KMS-11 (cell line): ENCODE data around the gene DNAH17.

ENCODE experiments used
- H2AFZ ChIP-seq: fragments of 200-600 bp; sonication (generic); 2 replicates; pipeline ENCODE4 v1.6.1; 2016; ENCODE audit warnings: antibody characterized with exemption, mixed run types, low read depth
- H3K27ac ChIP-seq: fragments of 200-600 bp; sonication (generic); 2 replicates; pipeline ENCODE4 v1.6.1; 2016; ENCODE audit warnings: mild to moderate bottlenecking, mixed run types
- H3K27me3 ChIP-seq: fragments of 200-600 bp; sonication (generic); 2 replicates; pipeline ENCODE4 v1.6.1; 2017; ENCODE audit warnings: mild to moderate bottlenecking, low read depth, mixed run types, moderate library complexity; ENCODE audit not compliant: insufficient read depth
- H3K36me3 ChIP-seq: fragments of 200-600 bp; sonication (generic); 2 replicates; pipeline ENCODE4 v1.6.1; 2017; ENCODE audit warnings: mild to moderate bottlenecking, mixed run types; ENCODE audit not compliant: insufficient read depth
- H3K4me1 ChIP-seq: fragments of 200-600 bp; sonication (generic); 2 replicates; pipeline ENCODE4 v1.6.1; 2016; ENCODE audit warnings: mild to moderate bottlenecking, low read depth, mixed run types; ENCODE audit not compliant: poor library complexity, severe bottlenecking
- H3K4me2 ChIP-seq: fragments of 200-600 bp; sonication (generic); 2 replicates; pipeline ENCODE4 v1.7.0; 2016; ENCODE audit warnings: mild to moderate bottlenecking, mixed run types
- H3K4me3 ChIP-seq: fragments of 200-600 bp; sonication (generic); IDR thresholded peaks from 2 replicates; pipeline ENCODE4 v1.6.1; 2017; ENCODE audit warnings: low read depth, low read length, mixed read lengths; ENCODE audit not compliant: insufficient read depth
- H3K79me2 ChIP-seq: fragments of 200-600 bp; sonication (generic); 2 replicates; pipeline ENCODE4 v1.6.1; 2016; ENCODE audit warnings: low read depth, mixed run types; ENCODE audit not compliant: insufficient read depth
- H3K9ac ChIP-seq: fragments of 200-600 bp; sonication (generic); 2 replicates; pipeline ENCODE4 v1.6.1; 2016; ENCODE audit warnings: mild to moderate bottlenecking, mixed run types
- H4K20me1 ChIP-seq: fragments of 200-600 bp; sonication (generic); 2 replicates; pipeline ENCODE4 v1.6.1; 2016; ENCODE audit warnings: mild to moderate bottlenecking, mixed run types; ENCODE audit not compliant: insufficient read depth
- TF ChIP-seq, protein P1 (sequence below): fragments of 200-600 bp; sonication (generic); conservative IDR thresholded peaks from 2 replicates; pipeline ENCODE4 v1.6.1; 2017; ENCODE audit warnings: low read depth, mild to moderate bottlenecking, antibody characterized with exemption, low read length, moderate library complexity, mixed read lengths

Gene DNAH17

DNA sequence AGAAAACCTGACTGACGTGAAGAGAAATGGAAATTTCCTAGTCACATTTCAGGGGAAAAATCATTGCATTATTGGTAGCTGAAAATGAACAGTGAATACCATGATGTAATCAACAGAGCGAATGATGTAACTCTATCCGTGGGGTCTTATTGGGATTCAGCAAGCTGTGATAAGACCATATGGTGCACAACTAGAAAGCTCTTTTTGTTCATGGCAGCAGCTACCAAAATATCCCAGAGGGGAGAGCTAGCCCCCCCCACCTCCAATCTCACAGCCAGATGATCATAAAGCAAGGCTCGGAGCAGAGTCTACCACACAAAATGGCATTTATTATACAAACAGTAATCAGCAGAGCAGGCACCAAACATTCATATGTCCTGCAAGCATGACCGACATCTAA, 22.2 kb upstream of the DNAH17 start:
- H4K20me1 ChIP-seq = no peaks in the 10 kb centered on the region
- H3K36me3 ChIP-seq = no peaks in the 10 kb centered on the region
- no peak overlapping the region for H3K27ac ChIP-seq
- peaks cover 81% of the 10 kb centered on the region for H3K27me3 ChIP-seq
- H3K79me2 ChIP-seq = no peaks in the 10 kb centered on the region
- H3K4me2 ChIP-seq = no peak overlapping the region
- no peaks in the 10 kb centered on the region for H3K4me1 ChIP-seq
- TF ChIP-seq, protein P1, sequence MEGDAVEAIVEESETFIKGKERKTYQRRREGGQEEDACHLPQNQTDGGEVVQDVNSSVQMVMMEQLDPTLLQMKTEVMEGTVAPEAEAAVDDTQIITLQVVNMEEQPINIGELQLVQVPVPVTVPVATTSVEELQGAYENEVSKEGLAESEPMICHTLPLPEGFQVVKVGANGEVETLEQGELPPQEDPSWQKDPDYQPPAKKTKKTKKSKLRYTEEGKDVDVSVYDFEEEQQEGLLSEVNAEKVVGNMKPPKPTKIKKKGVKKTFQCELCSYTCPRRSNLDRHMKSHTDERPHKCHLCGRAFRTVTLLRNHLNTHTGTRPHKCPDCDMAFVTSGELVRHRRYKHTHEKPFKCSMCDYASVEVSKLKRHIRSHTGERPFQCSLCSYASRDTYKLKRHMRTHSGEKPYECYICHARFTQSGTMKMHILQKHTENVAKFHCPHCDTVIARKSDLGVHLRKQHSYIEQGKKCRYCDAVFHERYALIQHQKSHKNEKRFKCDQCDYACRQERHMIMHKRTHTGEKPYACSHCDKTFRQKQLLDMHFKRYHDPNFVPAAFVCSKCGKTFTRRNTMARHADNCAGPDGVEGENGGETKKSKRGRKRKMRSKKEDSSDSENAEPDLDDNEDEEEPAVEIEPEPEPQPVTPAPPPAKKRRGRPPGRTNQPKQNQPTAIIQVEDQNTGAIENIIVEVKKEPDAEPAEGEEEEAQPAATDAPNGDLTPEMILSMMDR = no peak
- H2AFZ ChIP-seq = no peak overlapping the region
- no peak overlapping the region for H3K9ac ChIP-seq
- H3K4me3 ChIP-seq = no peak overlapping the region

DNA sequence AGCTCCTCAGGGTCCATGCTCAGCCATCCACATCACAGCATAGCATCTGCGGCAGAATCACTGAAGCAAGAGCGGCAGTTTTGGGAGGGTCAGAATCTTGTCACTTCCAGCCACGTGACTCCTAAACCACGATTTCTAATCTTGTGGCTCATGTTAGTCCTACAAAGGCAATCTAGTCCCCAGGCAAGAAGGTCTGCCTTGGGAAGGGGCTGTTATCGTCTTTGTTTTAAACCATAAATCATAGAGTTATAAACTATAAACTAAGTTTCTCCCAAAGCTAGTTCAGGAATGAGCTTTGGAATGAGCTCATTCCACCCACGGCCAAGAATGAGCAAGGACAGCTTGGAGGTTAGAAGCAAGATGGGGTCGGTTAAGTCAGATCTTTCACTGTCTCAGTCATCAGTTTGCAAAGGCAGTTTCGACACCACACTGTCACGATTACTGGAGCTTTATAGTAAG, 20.8 kb upstream of the DNAH17 start:
- no peaks in the 10 kb centered on the region for H4K20me1 ChIP-seq
- H3K36me3 ChIP-seq = no peaks in the 10 kb centered on the region
- no peaks in the 10 kb centered on the region for H3K79me2 ChIP-seq
- no peak overlapping the region for H3K4me2 ChIP-seq
- no peaks in the 10 kb centered on the region for H3K4me1 ChIP-seq
- TF ChIP-seq, protein P1 = no peak
- no peak overlapping the region for H2AFZ ChIP-seq
- no peak overlapping the region for H3K4me3 ChIP-seq
- no peak overlapping the region for H3K27ac ChIP-seq
- H3K27me3 ChIP-seq = peaks cover 84% of the 10 kb centered on the region
- no peak overlapping the region for H3K9ac ChIP-seq

DNA sequence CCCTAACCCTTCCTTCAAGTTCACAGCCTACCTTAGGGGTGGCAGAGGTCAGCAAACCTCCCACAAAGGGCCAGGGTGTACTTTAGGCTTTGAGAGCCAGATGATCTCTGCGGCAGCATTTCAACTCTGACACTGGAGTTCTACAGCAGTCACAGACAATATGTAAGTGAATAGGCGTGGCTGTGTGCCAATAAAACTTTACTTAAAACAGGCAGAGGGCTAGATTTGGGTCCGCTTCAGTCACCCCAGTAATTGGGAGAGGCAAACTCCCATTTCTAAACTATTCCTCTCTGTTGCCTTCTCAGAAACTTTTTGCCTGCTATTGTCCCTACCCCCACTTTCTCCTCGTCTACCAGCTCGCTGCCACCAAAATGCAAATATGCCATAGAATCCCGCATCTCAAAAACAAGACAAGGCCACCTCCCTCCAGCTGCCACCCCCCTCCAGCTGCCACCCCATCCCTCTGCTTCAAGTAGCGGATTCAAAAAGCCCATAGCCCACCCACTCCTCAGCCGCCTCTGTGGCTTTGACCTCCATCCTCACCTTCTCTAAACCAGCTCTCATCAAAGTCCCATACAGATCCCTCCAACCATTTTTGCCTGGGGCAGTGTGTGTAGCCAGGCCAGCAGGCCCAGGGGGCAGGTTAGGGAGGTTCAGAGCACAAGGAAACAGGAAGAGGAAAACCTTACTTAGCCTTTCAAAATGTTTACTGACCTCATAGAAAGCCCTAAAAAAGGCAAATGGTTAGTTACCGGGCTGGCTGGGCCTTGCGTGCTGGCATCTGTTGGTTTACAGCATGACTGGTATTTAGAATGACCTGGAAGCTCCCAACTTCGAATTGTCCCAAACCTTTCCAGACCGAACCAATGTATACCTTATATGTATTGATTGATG, 19.9 kb upstream of the DNAH17 start:
- H3K27ac ChIP-seq = no peak overlapping the region
- H3K36me3 ChIP-seq = no peaks in the 10 kb centered on the region
- peaks cover 81% of the 10 kb centered on the region for H3K27me3 ChIP-seq
- TF ChIP-seq, protein P1 = no peak
- no peak overlapping the region for H2AFZ ChIP-seq
- no peak overlapping the region for H3K4me3 ChIP-seq
- no peak overlapping the region for H3K9ac ChIP-seq
- no peaks in the 10 kb centered on the region for H3K79me2 ChIP-seq
- no peaks in the 10 kb centered on the region for H3K4me1 ChIP-seq
- H4K20me1 ChIP-seq = no peaks in the 10 kb centered on the region
- no peak overlapping the region for H3K4me2 ChIP-seq

- H3K4me1 ChIP-seq = no peaks in the 10 kb centered on the region
- H3K4me2 ChIP-seq = no peak overlapping the region
- no peak overlapping the region for H3K27ac ChIP-seq
Observed at GRCh38 chr17:78595135-78595810, 18.1 kb upstream of the DNAH17 start.

More at GRCh38 chr17:78595135-78595810, 18.1 kb upstream of the DNAH17 start:
- no peaks in the 10 kb centered on the region for H3K36me3 ChIP-seq
- no peak overlapping the region for H3K9ac ChIP-seq
- peaks cover 84% of the 10 kb centered on the region for H3K27me3 ChIP-seq
- H4K20me1 ChIP-seq = no peaks in the 10 kb centered on the region
- no peak overlapping the region for H2AFZ ChIP-seq
- H3K79me2 ChIP-seq = no peaks in the 10 kb centered on the region
- TF ChIP-seq, protein P1 = no peak
- H3K4me3 ChIP-seq = no peak overlapping the region
